Adrenal gland (tissue), 12 donors: ENCODE results near the gene TBCK. TPM values are rescaled to one million over a fixed set of nuclear protein-coding genes. Genes with fewer than 3 reads are reported as not detected.

Experiments
- DNase-seq, 7 donors: peaks; one replicate each; pipeline ENCODE4 v3.0.0-alpha.2; 2019 to 2020
- H3K27ac ChIP-seq, 5 donors: fragments of 200-600 bp; sonication (generic) in 4 of 5; 1 replicate in 3 of 5; 2 replicates in 2 of 5; pipeline versions ENCODE4 v1.5.1 to v1.8.0; 2016 to 2020; ENCODE audit warnings: mild to moderate bottlenecking in 1 of 5
- H3K27me3 ChIP-seq: fragments of 200-600 bp; 2 replicates; pipeline ENCODE4 v1.8.0; 2021
- H3K36me3 ChIP-seq, 2 donors: fragments of 200-600 bp; replicated peaks in 1 of 2; 1 replicate in 1 of 2; 2 replicates in 1 of 2; pipeline versions ENCODE4 v1.5.1 to v1.8.0; 2018 to 2022
- H3K4me1 ChIP-seq, 2 donors: fragments of 200-600 bp; replicated peaks in 1 of 2; 1 replicate in 1 of 2; 2 replicates in 1 of 2; pipeline versions ENCODE4 v1.5.1 to v1.8.0; 2018 to 2021
- H3K4me3 ChIP-seq, 4 donors: fragments of 200-600 bp; sonication (generic) in 3 of 4; one replicate each; pipeline ENCODE4 v1.5.1; 2016 to 2018
- H3K9me3 ChIP-seq, 3 donors: fragments of 200-600 bp; sonication (generic) in 1 of 3; replicated peaks in 1 of 3; 1 replicate in 2 of 3; 2 replicates in 1 of 3; pipeline versions ENCODE4 v1.5.1 to v1.8.0; 2016 to 2021
- POLR2A ChIP-seq, 2 donors: fragments of 450-650 bp; IDR thresholded peaks; one replicate each; pipeline ENCODE4 v1.6.1; 2017; ENCODE audit warnings: antibody characterized with exemption in 2 of 2, mild to moderate bottlenecking in 2 of 2, moderate library complexity in 1 of 2
- WGBS, 4 donors: extraction: QIAGEN DNeasy Blood & Tissue Kit in 2 of 4; methylation state at CpG; one replicate each; pipeline versions ENCODE4 v1.1.5 to v1.1.7; 2013 to 2017; 5-methylcytosine and 5-hydroxymethylcytosine counted together
- intact Hi-C, 2 donors: fragments of 100-400 bp; cut with DNase I; formaldehyde crosslinking; loops; one replicate each; pipeline versions ENCODE4 v1.14.1 to v1.15.0; 2022 to 2023
- polyA plus RNA-seq, 3 donors: library from polyadenylated mRNA; stranded (reverse); fragments of 200-250 nt in 2 of 3; fragments of 350-450 nt in 1 of 3; fragmentation: Illumina TruSeq in 1 of 3; extraction: RNeasy Lipid Tissue Mini Kit (QIAGEN cat#74804) in 1 of 3; gene quantifications; one replicate each; pipeline ENCODE4 v1.2.3, GENCODE V29; 2013 to 2014
- total RNA-seq, 9 donors: library from RNA; depleted of rRNA in 4 of 9; stranded (reverse); fragments of >200 nt in 4 of 9; fragments of 120-200 nt in 1 of 9; fragmentation: NEBNext Ultra II Directional in 1 of 9; extraction: Animal tissue kit (Norgen Biotek cat#: 25700) in 1 of 9; gene quantifications; one replicate each; pipeline versions ENCODE4 v1.1.0 to v1.2.4, GENCODE V29; 2013 to 2023
- TF ChIP-seq, protein P1 (sequence below), 6 experiments: fragments of 450-650 bp in 4 of 6; fragments of 200-600 bp in 2 of 6; sonication (generic) in 1 of 6; IDR thresholded peaks; 1 replicate in 5 of 6; 2 replicates in 1 of 6; pipeline versions ENCODE4 v1.5.1 to v1.8.0; 2016 to 2021; ENCODE audit warnings: antibody characterized with exemption in 6 of 6, mild to moderate bottlenecking in 2 of 6, moderate library complexity in 1 of 6
- donor health status: healthy with polysubstance abuse.
- donor health status: Bipolar disorder and iron deficiency.
- donor health status: DM: yes; HTN: yes; CAD: no.
- donor health status: DM: no; HTN: no; CAD: no.
- donor health status: DM: no; HTN: no; CAD: no.
- donor health status: DM: yes; HTN: yes; CAD: no.

TBCK gene
- total and polyA plus RNA-seq, 12 donors: 12.6 to 76.3 (median 39.8) TPM

DNA sequence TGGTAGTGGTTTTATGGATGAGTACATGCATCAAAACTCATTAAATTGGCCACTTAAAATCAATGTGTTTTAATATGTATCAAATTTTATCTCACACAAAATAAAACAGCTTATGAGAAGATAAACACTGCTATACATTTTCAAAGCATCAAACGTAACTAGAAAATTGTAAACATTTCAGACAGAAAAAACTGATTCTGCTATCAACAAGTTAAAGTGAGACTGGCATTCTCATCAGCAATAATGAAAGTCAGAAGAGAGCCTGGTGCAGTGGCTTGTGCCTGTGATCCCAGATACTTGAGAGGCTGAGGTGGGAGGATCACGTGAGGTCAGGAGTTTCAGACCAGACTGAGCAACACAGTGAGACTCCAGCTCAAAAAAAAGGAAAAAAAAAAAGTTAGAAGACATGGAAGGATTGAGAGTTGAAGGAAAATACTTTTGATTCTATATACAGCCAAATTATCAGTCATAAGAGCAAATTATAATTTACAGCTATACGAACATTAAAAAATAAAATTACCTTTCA lies 2.9 kb downstream of the TBCK start:
- Histone ChIP-seq H3K4me3 (no peak overlapping the region), H3K27ac (peak overlapping the region in 1 of 5 donors; percentile 39), H3K27me3 (no peaks in the 10 kb centered on the region), H3K4me1 (peaks cover 7 to 41% of the 10 kb centered on the region in 2 donors), H3K9me3 (no peaks in the 10 kb centered on the region), H3K36me3 (peaks cover 0 to 3% of the 10 kb centered on the region in 2 donors)
- intact Hi-C loops: no loop called here
- no peak for TF ChIP-seq POLR2A (IDR thresholded peaks at IDR 0.05)
- TF ChIP-seq, protein P1, sequence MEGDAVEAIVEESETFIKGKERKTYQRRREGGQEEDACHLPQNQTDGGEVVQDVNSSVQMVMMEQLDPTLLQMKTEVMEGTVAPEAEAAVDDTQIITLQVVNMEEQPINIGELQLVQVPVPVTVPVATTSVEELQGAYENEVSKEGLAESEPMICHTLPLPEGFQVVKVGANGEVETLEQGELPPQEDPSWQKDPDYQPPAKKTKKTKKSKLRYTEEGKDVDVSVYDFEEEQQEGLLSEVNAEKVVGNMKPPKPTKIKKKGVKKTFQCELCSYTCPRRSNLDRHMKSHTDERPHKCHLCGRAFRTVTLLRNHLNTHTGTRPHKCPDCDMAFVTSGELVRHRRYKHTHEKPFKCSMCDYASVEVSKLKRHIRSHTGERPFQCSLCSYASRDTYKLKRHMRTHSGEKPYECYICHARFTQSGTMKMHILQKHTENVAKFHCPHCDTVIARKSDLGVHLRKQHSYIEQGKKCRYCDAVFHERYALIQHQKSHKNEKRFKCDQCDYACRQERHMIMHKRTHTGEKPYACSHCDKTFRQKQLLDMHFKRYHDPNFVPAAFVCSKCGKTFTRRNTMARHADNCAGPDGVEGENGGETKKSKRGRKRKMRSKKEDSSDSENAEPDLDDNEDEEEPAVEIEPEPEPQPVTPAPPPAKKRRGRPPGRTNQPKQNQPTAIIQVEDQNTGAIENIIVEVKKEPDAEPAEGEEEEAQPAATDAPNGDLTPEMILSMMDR (IDR thresholded peaks at IDR 0.05): no peak
- no peak for DNase-seq
- WGBS, 4 donors: 88 to 95% (median 91%) methylated on average over 3 of the region's 3 CpGs

DNA sequence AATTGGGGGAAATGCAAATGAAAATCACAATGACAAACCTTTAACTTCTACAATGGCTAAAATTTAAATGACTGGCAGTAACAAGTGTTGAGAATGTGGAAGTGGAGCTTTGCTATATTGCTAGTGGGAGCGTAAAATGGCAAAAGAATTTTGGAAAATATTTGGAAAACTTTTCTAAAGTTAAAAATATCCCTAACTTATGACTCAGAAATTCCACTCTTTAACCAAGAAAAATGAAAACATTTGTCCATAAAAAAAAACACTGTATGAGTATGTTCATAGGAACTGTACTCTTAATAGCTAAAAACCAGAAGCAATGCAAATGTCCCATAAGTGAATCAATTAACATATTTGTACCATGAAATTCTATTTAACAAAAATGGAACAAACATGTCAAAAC lies 3.6 kb downstream of the TBCK start:
- peak overlapping the region in 2 of 5 donors; percentile 39 to 40 for H3K27ac ChIP-seq
- peaks cover 7 to 34% of the 10 kb centered on the region in 2 donors for H3K4me1 ChIP-seq
- intact Hi-C loops: no loop called here
- H3K36me3 ChIP-seq: peaks cover 0 to 7% of the 10 kb centered on the region in 2 donors
- no peaks in the 10 kb centered on the region for H3K27me3 ChIP-seq
- H3K9me3 ChIP-seq: no peaks in the 10 kb centered on the region
- no peak overlapping the region for H3K4me3 ChIP-seq
- no peak for DNase-seq
- TF ChIP-seq, protein P1 (IDR thresholded peaks at IDR 0.05): no peak
- TF ChIP-seq POLR2A (IDR thresholded peaks at IDR 0.05): no peak
- WGBS, 4 donors: 41 to 68% (median 59%) methylated on average over 1 of the region's 1 CpG

DNA sequence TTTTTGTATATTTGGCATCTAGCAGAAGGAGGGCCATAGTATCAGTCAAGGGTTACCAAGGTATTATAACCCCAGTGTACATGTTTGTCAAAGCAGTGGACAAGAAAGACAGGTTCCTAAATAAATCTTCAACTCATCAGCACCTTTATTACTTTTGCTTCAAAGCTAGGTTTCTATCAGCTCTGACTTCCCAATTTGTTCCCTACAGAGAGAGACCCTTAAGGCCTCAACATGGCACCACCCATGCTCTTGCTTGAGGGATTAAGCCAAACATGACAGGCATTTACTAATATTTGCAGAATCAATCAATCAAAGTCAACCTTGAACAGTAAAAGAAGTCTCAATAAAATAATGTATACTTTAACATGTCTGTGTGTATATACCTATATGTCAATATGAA lies 9.4 kb downstream of the TBCK start:
- H3K4me1 ChIP-seq: peaks cover 0 to 3% of the 10 kb centered on the region in 2 donors
- DNase-seq: no peak
- no peak overlapping the region for H3K27ac ChIP-seq
- no peaks in the 10 kb centered on the region for H3K27me3 ChIP-seq
- no peaks in the 10 kb centered on the region for H3K9me3 ChIP-seq
- peaks cover 0 to 7% of the 10 kb centered on the region in 2 donors for H3K36me3 ChIP-seq
- H3K4me3 ChIP-seq: no peak overlapping the region
- intact Hi-C loops: no loop called here
- no peak for TF ChIP-seq POLR2A (IDR thresholded peaks at IDR 0.05)
- TF ChIP-seq, protein P1 (IDR thresholded peaks at IDR 0.05): no peak

DNA sequence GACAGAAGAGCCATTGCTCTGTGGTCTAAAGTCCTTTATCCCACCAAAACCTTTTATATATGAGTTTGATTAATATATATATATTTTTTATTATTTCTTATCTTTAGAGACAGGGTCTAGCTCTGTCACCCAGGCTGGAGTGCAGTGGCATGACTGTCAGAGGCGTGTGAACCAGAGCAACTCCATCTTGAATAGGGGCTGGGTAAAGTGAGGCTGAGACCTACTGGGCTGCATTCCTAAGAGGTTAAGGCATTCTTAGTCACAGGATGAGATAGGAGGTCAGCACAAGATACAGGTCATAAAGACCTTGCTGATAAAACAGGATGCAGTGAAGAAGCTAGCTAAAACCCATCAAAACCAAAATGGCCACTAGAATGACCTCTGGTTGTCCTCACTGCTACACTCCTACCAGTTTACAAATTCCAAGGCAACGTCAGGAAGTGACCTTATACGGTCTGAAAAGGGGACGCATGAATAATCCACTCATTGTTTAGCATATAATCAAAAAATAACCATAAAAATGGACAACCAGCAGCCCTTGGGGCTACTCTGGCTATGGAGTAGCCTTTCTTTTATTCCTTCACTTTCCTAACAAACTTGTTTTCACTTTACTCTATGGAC lies 10.5 kb downstream of the TBCK start:
- WGBS, 4 donors: 63 to 94% (median 88%) methylated on average over 4 of the region's 4 CpGs
- Histone ChIP-seq H3K9me3 (no peaks in the 10 kb centered on the region), H3K36me3 (peaks cover 0 to 7% of the 10 kb centered on the region in 2 donors), H3K4me1 (no peaks in the 10 kb centered on the region), H3K27me3 (no peaks in the 10 kb centered on the region), H3K27ac (no peak overlapping the region), H3K4me3 (no peak overlapping the region)
- DNase-seq: no peak
- no peak for TF ChIP-seq POLR2A (IDR thresholded peaks at IDR 0.05)
- TF ChIP-seq, protein P1 (IDR thresholded peaks at IDR 0.05): no peak
- intact Hi-C loops: no loop called here
